A549 (cell line): ENCODE data around the gene HIVEP1. TPM values are rescaled to one million over a fixed set of nuclear protein-coding genes. Genes with fewer than 3 reads are reported as not detected.

ENCODE experiments used
- ATAC-seq, 2 experiments: fragments of 200-7000 bp in 1 of 2; fragments of >200 bp in 1 of 2; cut with Nextera tagmentation in 1 of 2; cut with Tn5 transposase in 1 of 2; 3 replicates each; pipeline versions ENCODE4 v1.8.0 to v1.9.1; 2018 to 2020; ENCODE audit warnings: mild to moderate bottlenecking in 1 of 2, moderate library complexity in 1 of 2
- CTCF ChIA-PET: fragments of 300-600 bp; sonication (Branson Sonifier 250); formaldehyde crosslinking; extraction: SDS; loops from one replicate; lab custom pipeline; 2021; ENCODE audit warnings: antibody characterized with exemption, inconsistent platforms; lab: Yijun Ruan, JAX
- POLR2A ChIA-PET: fragments of 350-600 bp; formaldehyde crosslinking; extraction: SDS; loops from one replicate; lab custom pipeline; 2021; ENCODE audit warnings: antibody characterized with exemption, inconsistent platforms; lab: Yijun Ruan, JAX
- DNase-seq, 2 experiments: peaks; one replicate each; pipeline versions ENCODE4 v3.0.0 to v3.0.0-alpha.2; 2011 to 2016; ENCODE audit warnings: low read depth in 1 of 2, low spot score in 1 of 2
- FAIRE-seq: peaks from 2 replicates; lab custom pipeline; 2011; peaks lifted over from hg19 to GRCh38; lab: Jason Lieb, UNC
- H3K27ac ChIP-seq, 2 experiments: fragments of >200 bp; sonication (Bioruptor Twin); formaldehyde crosslinking; 3 replicates each; pipeline ENCODE4 v1.5.1; 2016 to 2017
- H3K4me1 ChIP-seq: fragments of >200 bp; sonication (Bioruptor Twin); formaldehyde crosslinking; 3 replicates; pipeline ENCODE4 v1.6.1; 2016
- H3K4me2 ChIP-seq: fragments of >200 bp; sonication (Bioruptor Twin); formaldehyde crosslinking; 3 replicates; pipeline ENCODE4 v1.6.1; 2016
- H3K4me3 ChIP-seq: fragments of >200 bp; sonication (Bioruptor Twin); formaldehyde crosslinking; 3 replicates; pipeline ENCODE4 v1.5.1; 2016
- H3K9me3 ChIP-seq: fragments of >200 bp; sonication (Bioruptor Twin); formaldehyde crosslinking; 3 replicates; pipeline ENCODE4 v1.6.1; 2016
- BHLHE40 ChIP-seq: IDR thresholded peaks from 2 replicates; pipeline ENCODE4 v1.6.1; 2012; ENCODE audit warnings: low read depth, low read length, inconsistent platforms
- CEBPB ChIP-seq, 2 experiments: fragments of >200 bp in 1 of 2; sonication (Bioruptor Twin) in 1 of 2; formaldehyde crosslinking in 1 of 2; IDR thresholded peaks; 2 replicates each; pipeline ENCODE4 v1.6.1; 2012 to 2016
- EHMT2 ChIP-seq: fragments of 200-600 bp; sonication (generic); IDR thresholded peaks from 2 replicates; pipeline ENCODE4 v1.6.1; 2016; ENCODE audit warnings: antibody characterized with exemption, low read depth, mild to moderate bottlenecking, moderate library complexity
- FOSL2 ChIP-seq, 2 experiments: fragments of 450-650 bp in 1 of 2; fragments of >200 bp in 1 of 2; sonication (Bioruptor Twin) in 1 of 2; formaldehyde crosslinking; IDR thresholded peaks; 2 replicates each; pipeline versions ENCODE4 v1.5.0 to v1.6.1; 2016 to 2020; ENCODE audit warnings: mild to moderate bottlenecking in 1 of 2, moderate library complexity in 1 of 2
- GATA3 ChIP-seq: IDR thresholded peaks from 2 replicates; pipeline ENCODE4 v1.6.1; 2012; ENCODE audit warnings: borderline replicate concordance
- HEYL ChIP-seq: fragments of 250-450 bp; sonication (Bioruptor Pico); IDR thresholded peaks from 2 replicates; pipeline ENCODE4 v1.8.0; 2021; ENCODE audit warnings: mild to moderate bottlenecking, moderate library complexity
- KDM5A ChIP-seq: fragments of 200-600 bp; sonication (generic); IDR thresholded peaks from 2 replicates; pipeline ENCODE4 v1.6.1; 2016; ENCODE audit warnings: antibody characterized with exemption, mild to moderate bottlenecking
- MAZ ChIP-seq: fragments of 150-350 bp; IDR thresholded peaks from 2 replicates; pipeline ENCODE4 v1.6.1; 2014; ENCODE audit warnings: antibody characterized with exemption, low read depth, low read length, borderline replicate concordance
- NPAS2 ChIP-seq: fragments of 250-450 bp; sonication (Bioruptor Pico); IDR thresholded peaks from 2 replicates; pipeline ENCODE4 v1.8.0; 2022; ENCODE audit warnings: mild to moderate bottlenecking, moderate library complexity, borderline replicate concordance
- NR3C1 ChIP-seq: fragments of >200 bp; sonication (Bioruptor Twin); formaldehyde crosslinking; IDR thresholded peaks from 3 replicates; pipeline ENCODE4 v1.6.1; 2017
- POLR2A ChIP-seq: IDR thresholded peaks from 2 replicates; pipeline ENCODE4 v1.6.1; 2012; ENCODE audit warnings: mild to moderate bottlenecking, low read length
- RCOR1 ChIP-seq: fragments of 150-350 bp; IDR thresholded peaks from 2 replicates; pipeline ENCODE4 v1.6.1; 2014; ENCODE audit warnings: antibody characterized with exemption, low read length, low read depth
- RFX5 ChIP-seq: fragments of 450-650 bp; IDR thresholded peaks from 2 replicates; pipeline ENCODE4 v1.7.1; 2014; ENCODE audit warnings: antibody characterized with exemption, mild to moderate bottlenecking, moderate library complexity
- SREBF2 ChIP-seq: fragments of 450-650 bp; IDR thresholded peaks from 2 replicates; pipeline ENCODE4 v1.6.1; 2014; ENCODE audit warnings: mild to moderate bottlenecking, moderate library complexity
- TFCP2L1 ChIP-seq: fragments of 250-450 bp; sonication (Bioruptor Pico); IDR thresholded peaks from 2 replicates; pipeline ENCODE4 v1.5.0; 2021; ENCODE audit warnings: mild to moderate bottlenecking
- ZC3H11A ChIP-seq: fragments of 450-650 bp; IDR thresholded peaks from 2 replicates; pipeline ENCODE4 v1.6.1; 2014; ENCODE audit warnings: antibody characterized with exemption, mild to moderate bottlenecking
- ZSCAN20 ChIP-seq: fragments of 250-450 bp; sonication (Bioruptor Pico); IDR thresholded peaks from 2 replicates; pipeline ENCODE4 v1.8.0; 2022; ENCODE audit warnings: mild to moderate bottlenecking, moderate library complexity
- WGBS: methylation state at CpG from one replicate; pipeline ENCODE4 v1.1.6; 2017; ENCODE audit errors: missing lambda C conversion rate; 5-methylcytosine and 5-hydroxymethylcytosine counted together
- polyA plus RNA-seq, 4 experiments: library from polyadenylated mRNA; depleted of rRNA in 3 of 4; stranded (reverse); fragments of >200 nt; fragmentation: RNase III in 1 of 4; extraction: RNeasy Plus Mini Kit Qiagen cat#74134 plus additional on column Dnase treatment in 1 of 4; gene quantifications; 2 replicates in 3 of 4; 3 replicates in 1 of 4; pipeline ENCODE4 v1.2.3, GENCODE V29; 2011 to 2017
- TF ChIP-seq, protein P1 (sequence below): fragments of >200 bp; sonication (Bioruptor Twin); formaldehyde crosslinking; IDR thresholded peaks from 3 replicates; pipeline ENCODE4 v1.5.1; 2016
- TF ChIP-seq, protein P2 (sequence below): fragments of 450-650 bp; IDR thresholded peaks from 2 replicates; pipeline ENCODE4 v1.6.1; 2014; ENCODE audit warnings: antibody characterized with exemption
- TF ChIP-seq, protein P3 (sequence below): fragments of 250-450 bp; sonication (Bioruptor Pico); IDR thresholded peaks from 2 replicates; pipeline ENCODE4 v1.5.0; 2021; ENCODE audit warnings: mild to moderate bottlenecking, moderate library complexity, borderline replicate concordance
- TF ChIP-seq, protein P4 (sequence below): fragments of >200 bp; sonication (Bioruptor Twin); formaldehyde crosslinking; IDR thresholded peaks from 3 replicates; pipeline ENCODE4 v1.6.1; 2016

Gene HIVEP1
- polyA plus RNA-seq, 2 of the 4 experiments (the other 2 are of a cell fraction) = 5.8 to 10.5 TPM

DNA sequence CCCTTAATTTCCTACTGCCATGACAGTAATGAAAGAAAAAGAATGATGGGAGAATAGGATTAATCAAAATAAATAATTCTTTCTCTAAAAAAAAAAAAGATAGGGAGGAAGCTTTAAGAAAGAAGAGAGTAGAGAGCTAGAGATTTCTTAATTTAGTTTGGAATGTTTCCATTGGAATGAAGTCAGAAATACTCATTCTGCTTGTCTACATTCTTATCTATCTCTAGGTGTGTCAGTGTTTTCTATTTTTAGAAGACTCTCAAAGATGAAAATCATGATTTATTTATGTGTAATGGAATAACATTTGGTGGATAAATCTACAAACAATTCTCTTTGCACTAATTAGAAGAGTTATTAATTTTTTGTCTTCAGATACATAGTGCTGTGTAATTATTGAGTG lies 38.0 kb upstream of the HIVEP1 start:
- Histone ChIP-seq H3K4me1 (peaks cover 7% of the 10 kb centered on the region; the same call in 1 of the 3 replicates), H3K4me3 (no peak overlapping the region), H3K4me2 (no peak overlapping the region), H3K27ac (no peak overlapping the region), H3K9me3 (no peaks in the 10 kb centered on the region)
- CTCF ChIA-PET = no interaction called here
- ATAC-seq = no peak
- no peak for DNase-seq
- POLR2A ChIA-PET = no interaction called here
- TF ChIP-seq NPAS2 (CRISPR knock-in tag) = no peak
- TF ChIP-seq HEYL (CRISPR knock-in tag) = no peak
- no peak for TF ChIP-seq RCOR1
- no peak for TF ChIP-seq KDM5A
- TF ChIP-seq, protein P1, sequence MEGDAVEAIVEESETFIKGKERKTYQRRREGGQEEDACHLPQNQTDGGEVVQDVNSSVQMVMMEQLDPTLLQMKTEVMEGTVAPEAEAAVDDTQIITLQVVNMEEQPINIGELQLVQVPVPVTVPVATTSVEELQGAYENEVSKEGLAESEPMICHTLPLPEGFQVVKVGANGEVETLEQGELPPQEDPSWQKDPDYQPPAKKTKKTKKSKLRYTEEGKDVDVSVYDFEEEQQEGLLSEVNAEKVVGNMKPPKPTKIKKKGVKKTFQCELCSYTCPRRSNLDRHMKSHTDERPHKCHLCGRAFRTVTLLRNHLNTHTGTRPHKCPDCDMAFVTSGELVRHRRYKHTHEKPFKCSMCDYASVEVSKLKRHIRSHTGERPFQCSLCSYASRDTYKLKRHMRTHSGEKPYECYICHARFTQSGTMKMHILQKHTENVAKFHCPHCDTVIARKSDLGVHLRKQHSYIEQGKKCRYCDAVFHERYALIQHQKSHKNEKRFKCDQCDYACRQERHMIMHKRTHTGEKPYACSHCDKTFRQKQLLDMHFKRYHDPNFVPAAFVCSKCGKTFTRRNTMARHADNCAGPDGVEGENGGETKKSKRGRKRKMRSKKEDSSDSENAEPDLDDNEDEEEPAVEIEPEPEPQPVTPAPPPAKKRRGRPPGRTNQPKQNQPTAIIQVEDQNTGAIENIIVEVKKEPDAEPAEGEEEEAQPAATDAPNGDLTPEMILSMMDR = no peak
- TF ChIP-seq NR3C1 = no peak
- TF ChIP-seq, protein P2, sequence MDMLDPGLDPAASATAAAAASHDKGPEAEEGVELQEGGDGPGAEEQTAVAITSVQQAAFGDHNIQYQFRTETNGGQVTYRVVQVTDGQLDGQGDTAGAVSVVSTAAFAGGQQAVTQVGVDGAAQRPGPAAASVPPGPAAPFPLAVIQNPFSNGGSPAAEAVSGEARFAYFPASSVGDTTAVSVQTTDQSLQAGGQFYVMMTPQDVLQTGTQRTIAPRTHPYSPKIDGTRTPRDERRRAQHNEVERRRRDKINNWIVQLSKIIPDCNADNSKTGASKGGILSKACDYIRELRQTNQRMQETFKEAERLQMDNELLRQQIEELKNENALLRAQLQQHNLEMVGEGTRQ = no peak
- no peak for TF ChIP-seq MAZ
- TF ChIP-seq SREBF2 = no peak
- no peak for TF ChIP-seq RFX5
- TF ChIP-seq ZSCAN20 (CRISPR knock-in tag) = no peak
- no peak for TF ChIP-seq TFCP2L1
- no peak for TF ChIP-seq EHMT2
- TF ChIP-seq CEBPB (IDR thresholded peaks at IDR 0.05) = no peak
- TF ChIP-seq BHLHE40 = no peak
- TF ChIP-seq, protein P3, sequence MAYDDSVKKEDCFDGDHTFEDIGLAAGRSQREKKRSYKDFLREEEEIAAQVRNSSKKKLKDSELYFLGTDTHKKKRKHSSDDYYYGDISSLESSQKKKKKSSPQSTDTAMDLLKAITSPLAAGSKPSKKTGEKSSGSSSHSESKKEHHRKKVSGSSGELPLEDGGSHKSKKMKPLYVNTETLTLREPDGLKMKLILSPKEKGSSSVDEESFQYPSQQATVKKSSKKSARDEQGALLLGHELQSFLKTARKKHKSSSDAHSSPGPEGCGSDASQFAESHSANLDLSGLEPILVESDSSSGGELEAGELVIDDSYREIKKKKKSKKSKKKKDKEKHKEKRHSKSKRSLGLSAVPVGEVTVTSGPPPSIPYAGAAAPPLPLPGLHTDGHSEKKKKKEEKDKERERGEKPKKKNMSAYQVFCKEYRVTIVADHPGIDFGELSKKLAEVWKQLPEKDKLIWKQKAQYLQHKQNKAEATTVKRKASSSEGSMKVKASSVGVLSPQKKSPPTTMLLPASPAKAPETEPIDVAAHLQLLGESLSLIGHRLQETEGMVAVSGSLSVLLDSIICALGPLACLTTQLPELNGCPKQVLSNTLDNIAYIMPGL = no peak
- no peak for TF ChIP-seq FOSL2 (IDR thresholded peaks at IDR 0.05)
- no peak for TF ChIP-seq FOSL2 (CRISPR knock-in tag; IDR thresholded peaks at IDR 0.05)
- FAIRE-seq = no peak

DNA sequence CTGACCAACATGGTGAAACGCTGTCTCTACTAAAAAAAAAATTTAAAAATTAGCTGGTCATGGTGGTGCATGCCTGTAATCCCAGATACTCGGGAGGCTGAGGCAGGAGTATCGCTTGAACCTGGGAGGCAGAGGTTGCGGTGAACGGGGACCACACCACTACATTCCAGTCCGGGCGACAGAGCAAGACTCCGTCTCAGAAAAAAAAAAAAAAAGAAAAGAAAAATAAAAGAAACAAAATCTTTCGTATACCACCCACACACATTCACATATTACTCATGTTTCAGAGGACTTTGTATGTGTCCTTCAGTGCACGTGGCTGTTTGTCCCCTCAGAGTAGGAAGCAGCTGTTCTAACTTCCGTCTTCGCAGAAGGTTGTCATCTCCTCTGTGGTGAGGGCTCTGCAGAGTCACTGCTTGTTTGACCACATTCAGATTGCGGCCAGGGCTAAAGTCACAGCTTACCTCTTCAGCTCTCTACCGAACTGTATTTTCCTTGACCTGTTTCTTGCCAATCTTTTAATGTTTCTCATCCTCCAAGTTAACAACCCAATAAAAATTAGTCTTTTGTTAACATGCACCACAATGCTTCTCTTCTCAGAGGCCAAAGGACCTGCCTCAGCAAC lies 36.6 kb upstream of the HIVEP1 start:
- no peak for ATAC-seq
- ChIA-PET POLR2A (no interaction called here), CTCF (no interaction called here)
- H3K4me3 ChIP-seq = no peak overlapping the region
- H3K9me3 ChIP-seq = no peaks in the 10 kb centered on the region
- H3K4me2 ChIP-seq = no peak overlapping the region
- FAIRE-seq = no peak
- H3K4me1 ChIP-seq = peaks cover 7% of the 10 kb centered on the region; the same call in 1 of the 3 replicates
- TF ChIP-seq, protein P2 = no peak
- TF ChIP-seq GATA3 (no peak), ZC3H11A (no peak), POLR2A (no peak)
- TF ChIP-seq, protein P4, sequence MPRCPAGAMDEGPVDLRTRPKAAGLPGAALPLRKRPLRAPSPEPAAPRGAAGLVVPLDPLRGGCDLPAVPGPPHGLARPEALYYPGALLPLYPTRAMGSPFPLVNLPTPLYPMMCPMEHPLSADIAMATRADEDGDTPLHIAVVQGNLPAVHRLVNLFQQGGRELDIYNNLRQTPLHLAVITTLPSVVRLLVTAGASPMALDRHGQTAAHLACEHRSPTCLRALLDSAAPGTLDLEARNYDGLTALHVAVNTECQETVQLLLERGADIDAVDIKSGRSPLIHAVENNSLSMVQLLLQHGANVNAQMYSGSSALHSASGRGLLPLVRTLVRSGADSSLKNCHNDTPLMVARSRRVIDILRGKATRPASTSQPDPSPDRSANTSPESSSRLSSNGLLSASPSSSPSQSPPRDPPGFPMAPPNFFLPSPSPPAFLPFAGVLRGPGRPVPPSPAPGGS = no peak
- no peak for DNase-seq
- WGBS = 89% methylated on average over 14 of the region's 14 CpGs
- no peak overlapping the region for H3K27ac ChIP-seq
